ENCODE data around the gene VPS54.

VPS54 gene

DNA sequence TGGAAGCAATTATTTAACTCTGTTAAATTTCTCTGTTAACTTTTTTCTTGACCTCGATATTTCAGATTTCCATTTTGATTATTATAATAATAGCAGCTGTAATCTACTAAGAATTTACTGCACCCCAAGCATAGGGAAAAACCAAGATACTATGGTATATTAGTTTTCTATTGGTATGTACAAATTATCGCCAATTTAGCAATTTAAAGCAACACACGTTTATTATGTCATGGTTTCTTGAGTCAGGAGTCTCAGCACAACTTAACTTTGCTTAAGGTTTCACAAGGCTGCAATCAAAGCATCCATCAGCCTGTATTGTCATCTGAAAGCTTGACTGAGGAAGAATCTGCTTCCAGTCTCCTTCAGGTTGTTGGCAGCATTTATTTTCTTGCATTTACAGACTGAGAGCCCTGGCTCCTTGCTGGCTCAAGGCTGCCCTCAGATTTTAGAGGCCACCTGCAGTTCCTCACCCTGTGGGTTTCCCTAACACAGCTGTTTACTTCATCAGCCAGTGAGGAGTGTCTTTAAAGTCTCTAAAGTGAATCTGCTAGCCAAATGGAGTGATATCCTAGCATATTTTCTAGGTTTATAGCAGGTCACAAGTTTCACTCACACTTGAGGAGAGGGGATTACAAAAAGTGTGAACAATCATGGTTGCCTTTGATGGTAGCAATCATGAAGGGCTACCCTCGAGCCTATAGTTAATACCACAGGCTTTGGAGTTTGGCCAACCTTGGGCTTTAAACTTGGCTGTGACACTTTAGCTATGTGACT is 4.4 kb upstream of the VPS54 start:
- H3K27ac ChIP-seq = no peak overlapping the region

DNA sequence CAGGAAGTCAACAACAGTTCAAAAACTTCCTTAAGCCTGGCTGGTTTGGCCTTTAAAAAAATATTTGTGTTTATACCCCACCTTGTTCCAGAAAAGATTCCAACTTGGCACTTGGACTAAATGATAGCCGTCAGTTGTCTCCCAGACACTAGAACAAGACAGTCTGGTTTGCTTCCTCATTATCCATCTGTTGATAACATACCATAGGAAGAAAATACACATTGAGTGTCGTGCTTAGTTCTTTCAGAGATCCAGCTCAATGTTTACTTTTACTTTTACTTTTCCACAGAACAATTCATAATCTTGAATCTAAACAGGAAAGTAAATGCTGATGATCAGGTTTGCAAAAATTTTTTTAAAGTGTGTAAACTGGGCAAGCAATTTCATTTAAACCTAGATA is 2.4 kb upstream of the VPS54 start:
- DNase-seq (ENCODE audit: low spot score) = no peak
- no peak overlapping the region for H3K4me3 ChIP-seq
- TF ChIP-seq, protein P1, sequence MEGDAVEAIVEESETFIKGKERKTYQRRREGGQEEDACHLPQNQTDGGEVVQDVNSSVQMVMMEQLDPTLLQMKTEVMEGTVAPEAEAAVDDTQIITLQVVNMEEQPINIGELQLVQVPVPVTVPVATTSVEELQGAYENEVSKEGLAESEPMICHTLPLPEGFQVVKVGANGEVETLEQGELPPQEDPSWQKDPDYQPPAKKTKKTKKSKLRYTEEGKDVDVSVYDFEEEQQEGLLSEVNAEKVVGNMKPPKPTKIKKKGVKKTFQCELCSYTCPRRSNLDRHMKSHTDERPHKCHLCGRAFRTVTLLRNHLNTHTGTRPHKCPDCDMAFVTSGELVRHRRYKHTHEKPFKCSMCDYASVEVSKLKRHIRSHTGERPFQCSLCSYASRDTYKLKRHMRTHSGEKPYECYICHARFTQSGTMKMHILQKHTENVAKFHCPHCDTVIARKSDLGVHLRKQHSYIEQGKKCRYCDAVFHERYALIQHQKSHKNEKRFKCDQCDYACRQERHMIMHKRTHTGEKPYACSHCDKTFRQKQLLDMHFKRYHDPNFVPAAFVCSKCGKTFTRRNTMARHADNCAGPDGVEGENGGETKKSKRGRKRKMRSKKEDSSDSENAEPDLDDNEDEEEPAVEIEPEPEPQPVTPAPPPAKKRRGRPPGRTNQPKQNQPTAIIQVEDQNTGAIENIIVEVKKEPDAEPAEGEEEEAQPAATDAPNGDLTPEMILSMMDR (IDR thresholded peaks at IDR 0.05) = no peak
- H3K27ac ChIP-seq = no peak overlapping the region

More for the DNA sequence above, 4.4 kb upstream of the VPS54 start:
- no peak overlapping the region for H3K4me3 ChIP-seq
- DNase-seq (ENCODE audit: low spot score) = no peak
- TF ChIP-seq, protein P1 (IDR thresholded peaks at IDR 0.05) = no peak

GRCh38 chr2:64019975-64020528 is 824 bp upstream of the VPS54 start:
- no peak for DNase-seq (ENCODE audit: low spot score)
- peak overlapping the region; percentile 94 to 97 for H3K27ac ChIP-seq
- TF ChIP-seq, protein P1 (IDR thresholded peaks at IDR 0.05) = no peak
- peak overlapping the region; percentile 85 for H3K4me3 ChIP-seq

DNA sequence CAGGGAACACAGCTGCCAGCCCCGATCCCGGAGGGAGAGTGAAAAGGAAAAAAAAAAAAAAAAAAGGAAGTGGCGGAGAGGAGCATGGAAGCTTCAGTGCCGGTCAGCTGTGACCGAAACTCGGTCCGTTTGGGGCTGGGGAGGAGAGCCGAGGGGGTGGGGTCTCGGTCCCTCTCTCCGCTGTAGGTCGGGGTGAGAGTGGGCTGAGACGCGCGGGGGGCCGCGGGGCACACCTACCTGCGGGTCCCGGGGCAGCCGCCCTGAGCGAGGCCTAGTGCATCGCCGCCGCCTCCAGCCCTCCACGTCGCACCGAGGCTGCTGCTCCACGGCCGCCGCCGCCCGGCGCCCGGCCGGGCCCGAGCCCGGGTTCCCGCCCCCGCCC is 536 bp downstream of the VPS54 start:
- TF ChIP-seq, protein P1 (IDR thresholded peaks at IDR 0.05) = no peak
- Histone ChIP-seq H3K4me3 (peak overlapping the region; percentile 85), H3K27ac (peak overlapping the region; percentile 94 to 97)
- DNase-seq (ENCODE audit: low spot score) = peak; percentile 76

GRCh38 chr2:64017811-64018700 is 1.2 kb downstream of the VPS54 start:
- Histone ChIP-seq H3K27ac (peak overlapping the region; percentile 94 to 97), H3K4me3 (peak overlapping the region; percentile 85)
- DNase-seq (ENCODE audit: low spot score) = no peak
- TF ChIP-seq, protein P1 (IDR thresholded peaks at IDR 0.05) = no peak

DNA sequence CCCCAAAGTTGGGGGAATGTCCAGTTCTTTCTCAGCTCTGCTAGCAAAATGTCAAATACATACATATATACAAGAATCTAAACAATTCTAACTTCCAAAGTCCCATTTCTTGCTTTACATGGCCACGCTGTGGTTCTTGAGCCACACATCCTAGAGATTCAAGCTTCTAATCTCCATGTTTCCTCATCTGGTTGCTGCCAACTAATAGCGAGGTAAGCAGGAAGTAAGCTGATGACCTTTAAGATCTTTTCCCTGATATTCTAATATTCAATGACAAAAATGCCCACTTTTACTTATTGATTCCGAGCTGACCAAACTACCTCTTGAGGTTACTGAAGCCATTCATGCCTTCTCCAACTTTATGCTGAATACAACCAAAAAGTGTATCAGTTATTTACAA is 3.3 kb downstream of the VPS54 start:
- TF ChIP-seq, protein P1 (IDR thresholded peaks at IDR 0.05) = no peak
- Histone ChIP-seq H3K27ac (no peak overlapping the region), H3K4me3 (no peak overlapping the region)
- no peak for DNase-seq (ENCODE audit: low spot score)

Measured in coronary artery (tissue), 2 donors.